SKM-1 treated with dmso at 0.1 percent for 144 hours (cell line): ENCODE measurements around the gene DRICH1.
"Not testable (repeated sequence)": the region's sequence is repeated elsewhere in the genome, so short reads cannot be mapped to it uniquely, and the experiment has no call there.

Experiments
- DNase-seq: peaks from one replicate; lab custom pipeline; 2025; ENCODE audit not compliant: unreplicated experiment; lab: John Stamatoyannopoulos, UW

The DRICH1 gene

DNA sequence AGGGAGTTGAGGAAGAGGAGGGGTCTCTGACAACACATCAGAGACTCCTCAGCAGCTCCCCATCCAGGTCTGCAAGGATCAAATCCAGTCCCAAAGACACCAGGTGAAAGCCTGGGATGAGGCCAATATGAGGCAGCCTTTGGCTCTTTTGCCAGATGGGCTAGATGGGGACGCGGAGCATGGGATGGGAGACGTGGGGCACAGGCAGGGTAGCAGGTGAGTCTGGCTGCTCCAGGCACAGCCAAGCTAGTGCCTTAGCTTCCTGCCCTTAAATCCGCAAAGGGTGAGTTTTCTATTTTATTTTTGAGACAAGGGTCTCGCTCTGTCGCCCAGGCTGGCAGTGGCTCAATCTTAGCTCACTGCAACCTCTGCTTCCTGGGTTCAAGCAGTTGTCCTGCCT is 19.6 kb upstream of the DRICH1 start:
- DNase-seq, result no peak

- DNase-seq, result no peak
These were observed 17.0 kb upstream of the DRICH1 start for GRCh38 chr22:23649071-23649501.

GRCh38 chr22:23646526-23646925 is 14.4 kb upstream of the DRICH1 start:
- not testable (repeated sequence) for DNase-seq

DNA sequence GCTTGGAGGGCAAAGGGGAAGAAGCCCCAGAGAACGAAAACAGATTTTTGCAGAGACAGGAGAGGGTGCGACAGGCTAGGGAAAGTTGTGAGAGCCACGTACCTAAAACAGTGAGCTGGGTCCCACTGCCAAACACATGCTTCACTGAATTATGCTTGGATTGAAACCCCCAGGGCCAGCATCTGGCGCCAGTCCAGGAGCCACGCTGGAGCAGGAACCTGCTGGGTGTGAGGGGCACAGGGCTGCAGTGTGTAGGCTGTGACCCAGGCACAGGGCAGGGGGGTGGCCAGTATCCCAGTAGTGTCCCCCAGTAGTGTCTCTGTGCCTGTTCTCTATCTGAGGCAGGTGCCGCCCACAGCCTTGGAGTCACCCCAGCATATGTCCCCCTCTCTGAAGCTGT is 8.1 kb upstream of the DRICH1 start:
- not testable (repeated sequence) for DNase-seq

- no peak for DNase-seq
These were observed 7.5 kb upstream of the DRICH1 start for GRCh38 chr22:23639661-23640060.

GRCh38 chr22:23638611-23639010 is 6.5 kb upstream of the DRICH1 start:
- no peak for DNase-seq

DNA sequence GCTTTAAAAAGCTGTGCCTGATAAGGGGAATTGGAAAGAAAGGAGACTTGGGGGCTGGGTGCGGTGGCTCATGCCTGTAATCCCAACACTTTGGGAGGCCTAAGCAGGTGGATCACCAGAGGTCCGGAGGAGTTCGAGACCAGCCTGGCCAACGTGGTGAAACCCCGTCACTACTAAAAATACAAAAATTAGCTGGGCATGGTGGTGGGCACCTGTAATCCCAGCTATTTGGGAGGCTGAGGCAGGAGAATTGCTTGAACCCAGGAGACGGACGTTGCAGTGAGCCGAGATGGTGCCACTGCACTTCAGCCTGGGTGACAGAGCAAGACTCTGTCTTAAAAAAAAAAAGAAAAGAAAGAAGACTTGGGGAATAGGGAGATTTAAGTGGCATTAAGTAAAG is 3.2 kb upstream of the DRICH1 start:
- not testable (repeated sequence) for DNase-seq

- not testable (repeated sequence) for DNase-seq
These were observed 3.9 kb downstream of the DRICH1 start for GRCh38 chr22:23628056-23628743.

DNA sequence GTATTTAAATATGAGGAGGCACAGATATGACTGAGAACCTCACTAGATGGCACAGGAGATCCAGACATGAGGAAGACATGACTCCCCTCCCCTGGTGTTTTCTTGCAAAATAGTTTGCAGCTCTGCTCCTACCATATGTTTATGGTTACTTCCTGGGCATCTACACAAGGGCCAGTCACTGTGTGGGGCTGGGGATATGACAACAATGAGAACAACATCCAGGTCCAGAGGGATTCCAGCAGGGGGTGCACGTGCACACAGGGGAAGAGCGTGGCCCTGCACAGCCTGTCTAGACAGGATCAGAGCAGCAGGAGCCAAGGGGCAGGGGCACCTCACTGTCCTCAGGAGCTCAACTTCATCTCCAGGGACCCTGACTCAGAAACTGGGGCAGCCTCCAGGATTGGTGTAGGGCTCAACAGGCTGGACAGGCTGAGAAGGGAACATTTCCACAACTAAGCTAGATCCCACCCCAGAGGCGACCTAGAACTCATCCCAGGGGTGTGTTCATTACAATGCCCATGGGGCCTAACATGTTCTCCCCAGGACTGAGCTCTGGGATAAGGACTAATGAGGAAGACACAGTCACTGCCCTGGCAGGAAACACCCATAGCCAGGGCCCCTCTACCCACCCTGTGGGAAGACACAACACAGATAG is 4.6 kb downstream of the DRICH1 start:
- peak; percentile 25 for DNase-seq

- DNase-seq, result no peak
These were observed 5.7 kb downstream of the DRICH1 start for GRCh38 chr22:23626286-23626975.

GRCh38 chr22:23622634-23623033 is 9.5 kb downstream of the DRICH1 start:
- no peak for DNase-seq

GRCh38 chr22:23621916-23622315 is 10.2 kb downstream of the DRICH1 start:
- not testable (repeated sequence) for DNase-seq

- no peak for DNase-seq
These were observed 10.9 kb downstream of the DRICH1 start for GRCh38 chr22:23621082-23621780.

- no peak for DNase-seq
These were observed 18.7 kb downstream of the DRICH1 start for GRCh38 chr22:23613193-23613972.

GRCh38 chr22:23609983-23610781 is 21.9 kb downstream of the DRICH1 start:
- peak; percentile 18 for DNase-seq

DNA sequence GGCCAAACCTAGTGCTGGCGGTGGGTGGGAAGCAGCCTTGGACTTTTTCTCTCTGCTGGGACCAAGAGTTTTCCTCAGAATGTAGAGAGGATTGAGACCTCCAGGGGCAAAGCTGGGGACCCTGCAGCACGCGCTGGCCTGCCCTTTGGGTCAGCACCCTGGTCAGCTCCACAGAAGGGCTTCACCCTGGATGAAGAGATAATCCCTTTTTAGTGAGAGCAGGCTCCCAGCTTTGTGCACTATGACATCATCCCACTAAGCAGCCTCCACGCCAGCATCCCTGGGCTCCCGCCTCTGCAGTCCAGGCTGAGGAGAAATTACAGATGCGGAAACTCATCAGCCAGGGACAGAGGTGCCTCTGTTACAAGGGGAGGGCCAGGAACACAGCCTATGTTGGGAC is 23.5 kb downstream of the DRICH1 start:
- no peak for DNase-seq

- no peak for DNase-seq
These were observed 25.7 kb downstream of the DRICH1 start for GRCh38 chr22:23606204-23607131.

DNA sequence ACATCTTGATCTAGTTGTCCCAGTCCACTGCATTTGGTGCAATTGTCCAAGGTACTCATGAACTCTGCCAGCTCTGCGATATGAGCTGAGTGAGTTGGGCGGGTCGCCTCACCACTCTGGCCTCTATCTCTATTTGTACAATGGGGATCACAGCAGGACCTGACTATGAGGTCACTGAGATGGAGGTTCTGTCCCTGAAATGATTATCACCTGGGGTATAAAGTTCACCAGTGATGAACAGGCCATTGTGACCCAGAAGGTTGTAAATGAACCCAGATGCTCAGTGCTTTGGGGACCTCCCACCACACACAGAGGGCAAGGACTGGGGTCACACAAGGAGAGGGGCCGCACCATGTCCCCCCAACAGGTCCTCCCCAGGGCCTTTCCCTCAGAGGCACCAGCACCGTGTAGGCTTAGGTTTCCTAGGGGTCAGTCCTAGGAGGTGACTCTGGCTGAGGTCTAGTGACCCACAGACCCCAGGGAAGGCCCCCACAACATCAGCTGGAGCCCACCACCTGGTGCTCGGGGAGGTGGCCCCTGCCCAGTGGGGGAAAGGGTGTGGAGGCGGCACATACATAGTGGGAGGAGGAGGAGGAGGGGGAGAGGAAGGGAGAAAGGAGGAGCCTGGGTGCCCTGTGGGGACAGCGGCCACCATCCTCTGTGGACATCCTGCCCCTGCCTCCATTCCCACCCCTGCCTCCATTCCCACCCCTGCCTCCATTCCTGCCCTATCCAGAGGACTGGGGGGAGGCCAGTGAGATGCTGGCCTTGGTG is 27.0 kb downstream of the DRICH1 start:
- no peak for DNase-seq
